ENCODE measurements around the gene PLPPR3.

Gene PLPPR3

DNA sequence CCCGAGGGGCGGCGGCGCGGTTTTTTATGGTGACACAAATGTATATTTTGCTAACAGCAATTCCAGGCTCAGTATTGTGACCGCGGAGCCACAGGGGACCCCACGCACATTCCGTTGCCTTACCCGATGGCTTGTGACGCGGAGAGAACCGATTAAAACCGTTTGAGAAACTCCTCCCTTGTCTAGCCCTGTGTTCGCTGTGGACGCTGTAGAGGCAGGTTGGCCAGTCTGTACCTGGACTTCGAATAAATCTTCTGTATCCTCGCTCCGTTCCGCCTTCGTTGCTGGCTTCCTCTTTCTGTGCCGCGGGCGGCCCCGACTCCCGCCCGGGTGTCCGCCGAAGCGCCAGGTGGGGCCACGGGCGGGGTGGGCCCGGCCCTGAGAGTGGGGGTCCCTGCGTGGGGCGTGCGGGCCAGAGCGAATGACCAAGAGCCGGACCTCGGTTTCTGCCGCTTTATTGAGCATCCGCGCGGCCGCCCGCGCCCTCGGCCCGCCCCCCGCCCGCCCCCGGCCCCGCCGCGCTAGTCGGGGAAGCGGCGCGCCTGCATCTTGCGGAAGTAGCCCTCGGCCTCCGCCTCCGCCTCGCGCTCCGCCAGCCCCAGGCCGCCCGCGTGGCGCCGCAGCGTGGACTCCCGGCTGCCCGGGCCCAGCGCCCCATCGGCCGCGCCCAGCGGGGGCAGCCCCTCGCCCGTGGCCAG, 9.6 kb downstream of the PLPPR3 start:
- TF ChIP-seq, protein P1, sequence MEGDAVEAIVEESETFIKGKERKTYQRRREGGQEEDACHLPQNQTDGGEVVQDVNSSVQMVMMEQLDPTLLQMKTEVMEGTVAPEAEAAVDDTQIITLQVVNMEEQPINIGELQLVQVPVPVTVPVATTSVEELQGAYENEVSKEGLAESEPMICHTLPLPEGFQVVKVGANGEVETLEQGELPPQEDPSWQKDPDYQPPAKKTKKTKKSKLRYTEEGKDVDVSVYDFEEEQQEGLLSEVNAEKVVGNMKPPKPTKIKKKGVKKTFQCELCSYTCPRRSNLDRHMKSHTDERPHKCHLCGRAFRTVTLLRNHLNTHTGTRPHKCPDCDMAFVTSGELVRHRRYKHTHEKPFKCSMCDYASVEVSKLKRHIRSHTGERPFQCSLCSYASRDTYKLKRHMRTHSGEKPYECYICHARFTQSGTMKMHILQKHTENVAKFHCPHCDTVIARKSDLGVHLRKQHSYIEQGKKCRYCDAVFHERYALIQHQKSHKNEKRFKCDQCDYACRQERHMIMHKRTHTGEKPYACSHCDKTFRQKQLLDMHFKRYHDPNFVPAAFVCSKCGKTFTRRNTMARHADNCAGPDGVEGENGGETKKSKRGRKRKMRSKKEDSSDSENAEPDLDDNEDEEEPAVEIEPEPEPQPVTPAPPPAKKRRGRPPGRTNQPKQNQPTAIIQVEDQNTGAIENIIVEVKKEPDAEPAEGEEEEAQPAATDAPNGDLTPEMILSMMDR (IDR thresholded peaks at IDR 0.05) = no peak
- no peak for DNase-seq
- Mint-ChIP-seq H3K27me3 (ENCODE audit: low read depth, poor library complexity) (no peaks in the 10 kb centered on the region), H3K9me3 (no peaks in the 10 kb centered on the region), H3K36me3 (ENCODE audit: low read depth) (peaks cover 59% of the 10 kb centered on the region), H3K4me1 (peaks cover 13% of the 10 kb centered on the region), H3K4me3 (no peak overlapping the region), H3K27ac (no peak overlapping the region)

DNA sequence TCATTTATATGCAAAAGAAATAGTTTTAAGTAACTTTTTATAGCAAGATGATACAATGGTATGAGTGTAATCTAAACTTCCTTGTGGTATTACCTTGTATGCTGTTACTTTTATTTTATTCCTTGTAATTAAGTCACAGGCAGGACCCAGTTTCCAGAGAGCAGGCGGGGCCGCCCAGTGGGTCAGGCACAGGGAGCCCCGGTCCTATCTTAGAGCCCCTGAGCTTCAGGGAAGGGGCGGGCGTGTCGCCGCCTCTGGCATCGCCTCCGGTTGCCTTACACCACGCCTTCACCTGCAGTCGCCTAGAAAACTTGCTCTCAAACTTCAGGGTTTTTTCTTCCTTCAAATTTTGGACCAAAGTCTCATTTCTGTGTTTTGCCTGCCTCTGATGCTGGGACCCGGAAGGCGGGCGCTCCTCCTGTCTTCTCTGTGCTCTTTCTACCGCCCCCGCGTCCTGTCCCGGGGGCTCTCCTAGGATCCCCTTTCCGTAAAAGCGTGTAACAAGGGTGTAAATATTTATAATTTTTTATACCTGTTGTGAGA, 10.2 kb downstream of the PLPPR3 start:
- Mint-ChIP-seq H3K27me3 (ENCODE audit: low read depth, poor library complexity) (no peaks in the 10 kb centered on the region), H3K9me3 (no peaks in the 10 kb centered on the region), H3K4me1 (peaks cover 14% of the 10 kb centered on the region), H3K36me3 (ENCODE audit: low read depth) (peaks cover 59% of the 10 kb centered on the region), H3K27ac (peak overlapping the region; percentile 59), H3K4me3 (no peak overlapping the region)
- TF ChIP-seq, protein P1 (IDR thresholded peaks at IDR 0.05) = no peak
- DNase-seq = no peak

DNA sequence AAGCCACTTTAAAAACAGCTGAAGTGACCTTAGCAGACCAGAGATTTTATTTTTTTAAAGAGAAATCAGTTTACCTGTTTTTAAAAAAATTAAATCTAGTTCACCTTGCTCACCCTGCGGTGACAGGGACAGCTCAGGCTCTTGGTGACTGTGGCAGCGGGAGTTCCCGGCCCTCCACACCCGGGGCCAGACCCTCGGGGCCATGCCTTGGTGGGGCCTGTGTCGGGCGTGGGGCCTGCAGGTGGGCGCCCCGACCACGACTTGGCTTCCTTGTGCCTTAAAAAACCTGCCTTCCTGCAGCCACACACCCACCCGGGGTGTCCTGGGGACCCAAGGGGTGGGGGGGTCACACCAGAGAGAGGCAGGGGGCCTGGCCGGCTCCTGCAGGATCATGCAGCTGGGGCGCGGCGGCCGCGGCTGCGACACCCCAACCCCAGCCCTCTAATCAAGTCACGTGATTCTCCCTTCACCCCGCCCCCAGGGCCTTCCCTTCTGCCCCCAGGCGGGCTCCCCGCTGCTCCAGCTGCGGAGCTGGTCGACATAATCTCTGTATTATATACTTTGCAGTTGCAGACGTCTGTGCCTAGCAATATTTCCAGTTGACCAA, 10.8 kb downstream of the PLPPR3 start:
- TF ChIP-seq, protein P1 (IDR thresholded peaks at IDR 0.05) = no peak
- Mint-ChIP-seq H3K27ac (peak overlapping the region; percentile 84), H3K9me3 (no peaks in the 10 kb centered on the region)

DNA sequence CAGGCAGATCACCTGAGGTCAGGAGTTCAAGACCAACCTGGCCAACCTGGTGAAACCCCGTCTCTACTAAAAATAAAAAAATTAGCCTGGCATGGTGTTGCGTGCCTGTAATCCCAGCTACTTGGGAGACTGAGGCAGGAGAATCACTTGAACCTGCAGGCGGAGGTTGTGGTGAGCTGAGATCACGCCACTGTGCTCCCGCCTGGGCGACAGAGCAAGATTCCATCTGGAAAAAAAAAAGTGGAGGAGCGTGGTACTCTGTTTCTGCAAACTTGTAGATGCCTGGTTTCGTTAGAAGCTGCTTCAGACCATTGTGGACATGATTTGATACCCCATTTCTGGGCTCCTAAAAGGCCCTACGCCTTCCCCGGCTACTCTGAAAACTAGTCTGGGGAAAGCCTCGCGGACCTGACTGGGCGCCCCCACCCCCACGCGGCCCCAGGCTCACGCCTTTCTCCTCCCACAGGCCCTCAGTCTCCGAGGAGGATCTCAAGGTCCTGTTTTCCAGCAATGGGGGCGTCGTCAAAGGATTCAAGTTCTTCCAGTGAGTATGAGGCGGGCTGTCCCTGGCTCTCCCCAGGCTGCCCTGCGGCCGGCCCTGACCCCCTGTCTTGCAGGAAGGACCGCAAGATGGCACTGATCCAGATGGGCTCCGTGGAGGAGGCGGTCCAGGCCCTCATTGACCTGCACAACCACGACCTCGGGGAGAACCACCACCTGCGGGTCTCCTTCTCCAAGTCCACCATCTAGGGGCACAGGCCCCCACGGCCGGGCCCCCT, 11.5 kb downstream of the PLPPR3 start:
- Mint-ChIP-seq H3K36me3 (ENCODE audit: low read depth) (peaks cover 49% of the 10 kb centered on the region), H3K27ac (peak overlapping the region; percentile 84)
- TF ChIP-seq, protein P1 (IDR thresholded peaks at IDR 0.05) = no peak

More for the DNA sequence above, 10.8 kb downstream of the PLPPR3 start:
- peaks cover 54% of the 10 kb centered on the region for H3K36me3 Mint-ChIP-seq (ENCODE audit: low read depth)
- H3K27me3 Mint-ChIP-seq (ENCODE audit: low read depth, poor library complexity) = no peaks in the 10 kb centered on the region
- DNase-seq = no peak
- H3K4me3 Mint-ChIP-seq = no peak overlapping the region
- peaks cover 10% of the 10 kb centered on the region for H3K4me1 Mint-ChIP-seq

DNA sequence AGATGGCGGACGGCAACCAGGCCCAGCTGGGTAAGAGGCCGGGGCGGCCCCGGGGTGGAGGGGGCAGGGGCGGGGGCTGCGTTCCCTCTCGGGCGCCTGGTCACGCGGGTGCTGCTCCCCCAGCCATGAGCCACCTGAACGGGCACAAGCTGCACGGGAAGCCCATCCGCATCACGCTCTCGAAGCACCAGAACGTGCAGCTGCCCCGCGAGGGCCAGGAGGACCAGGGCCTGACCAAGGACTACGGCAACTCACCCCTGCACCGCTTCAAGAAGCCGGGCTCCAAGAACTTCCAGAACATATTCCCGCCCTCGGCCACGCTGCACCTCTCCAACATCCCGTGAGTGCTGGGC, 13.4 kb downstream of the PLPPR3 start:
- no peak for DNase-seq
- H3K27ac Mint-ChIP-seq = no peak overlapping the region
- no peaks in the 10 kb centered on the region for H3K27me3 Mint-ChIP-seq (ENCODE audit: low read depth, poor library complexity)
- H3K9me3 Mint-ChIP-seq = no peaks in the 10 kb centered on the region
- peaks cover 15% of the 10 kb centered on the region for H3K4me1 Mint-ChIP-seq
- TF ChIP-seq, protein P1 (IDR thresholded peaks at IDR 0.05) = no peak
- peaks cover 50% of the 10 kb centered on the region for H3K36me3 Mint-ChIP-seq (ENCODE audit: low read depth)
- no peak overlapping the region for H3K4me3 Mint-ChIP-seq

More for the DNA sequence above, 11.5 kb downstream of the PLPPR3 start:
- Mint-ChIP-seq H3K4me3 (no peak overlapping the region), H3K27me3 (ENCODE audit: low read depth, poor library complexity) (no peaks in the 10 kb centered on the region), H3K9me3 (no peaks in the 10 kb centered on the region), H3K4me1 (peaks cover 10% of the 10 kb centered on the region)
- no peak for DNase-seq

Measured in nephron progenitor cell (in vitro differentiated cells).